Measurements from ENCODE around the gene TAF11L6. TPM values are rescaled to one million over a fixed set of nuclear protein-coding genes. Genes with fewer than 3 reads are reported as not detected.
A peak's percentile ranks its signal among the peaks of the same experiment; 100 is the strongest.
"Not testable (repeated sequence)": the region's sequence is repeated elsewhere in the genome, so short reads cannot be mapped to it uniquely, and the experiment has no call there.

Gene TAF11L6
- polyA plus RNA-seq, 1 of the 3 experiments (the other 2 are of a cell fraction), result not detected

GRCh38 chr5:17482790-17483189 lies 45.7 kb upstream of the TAF11L6 start (continued):
- TF ChIP-seq POLR2AphosphoS5 (IDR thresholded peaks at IDR 0.05; ENCODE audit: low read depth, low read length) (no peak), NFIC (IDR thresholded peaks at IDR 0.05; ENCODE audit: borderline replicate concordance) (no peak), EP300 (IDR thresholded peaks at IDR 0.05; ENCODE audit: borderline replicate concordance in 1 of 2, low read depth in 1 of 2, low read length in 1 of 2) (peak in 1 of 2 experiments; percentile 80; a peak in 1 of 4 replicates)

- H3K9me3 ChIP-seq; H4K20me1 ChIP-seq (ENCODE audit: insufficient read depth); H3K4me3 ChIP-seq (ENCODE audit: low read depth in 2 of 2, low read length in 1 of 2); H3K4me1 ChIP-seq (ENCODE audit: control insufficient read depth in 1 of 2, insufficient read depth in 2 of 2, low read depth in 1 of 2, low read length in 1 of 2); H3K79me2 ChIP-seq (ENCODE audit: insufficient read depth); CTCF ChIA-PET; H3F3A ChIP-seq (replicated peaks; ENCODE audit: insufficient read depth); H3K9me2 ChIP-seq; H3K4me2 ChIP-seq; POLR2A ChIA-PET; H3K36me3 ChIP-seq (replicated peaks in 1 of 2; ENCODE audit: control insufficient read depth in 1 of 2, insufficient read depth in 2 of 2, low read length in 1 of 2); H3K27ac ChIP-seq (ENCODE audit: low read depth in 2 of 2, low read length in 1 of 2); H3K9ac ChIP-seq; H2AFZ ChIP-seq (ENCODE audit: low read depth); H3K27me3 ChIP-seq (ENCODE audit: insufficient read depth); DNase-seq: not testable (repeated sequence)
- WGBS (ENCODE audit: low lambda C conversion rate), result 46% methylated on average over 7 of the region's 10 CpGs
These were observed 41.9 kb upstream of the TAF11L6 start for GRCh38 chr5:17486464-17487173.

DNA sequence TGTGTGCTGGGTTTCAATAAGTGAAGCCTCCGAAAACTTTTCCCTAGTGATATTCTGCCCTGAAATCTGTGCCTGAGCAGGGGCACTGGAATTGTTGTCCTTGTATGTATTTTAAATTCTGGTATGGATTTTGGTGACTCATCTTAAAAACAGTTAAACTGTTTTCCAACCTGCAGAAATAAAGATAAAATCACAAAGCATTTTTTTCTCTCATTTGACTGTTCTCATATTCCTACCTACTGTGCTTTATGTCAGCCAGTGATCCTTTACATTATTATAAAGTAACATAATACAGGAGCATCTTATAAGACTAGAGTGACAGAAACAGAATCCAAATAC lies 41.3 kb upstream of the TAF11L6 start:
- H3K4me1 ChIP-seq (ENCODE audit: control insufficient read depth in 1 of 2, insufficient read depth in 2 of 2, low read depth in 1 of 2, low read length in 1 of 2), result peaks cover 0 to 3% of the 10 kb centered on the region in 2 experiments; a peak in 2 of 4 replicates
- no peak overlapping the region for H3K4me2 ChIP-seq
- H3K79me2 ChIP-seq (ENCODE audit: insufficient read depth), result no peaks in the 10 kb centered on the region
- no peak overlapping the region for H2AFZ ChIP-seq (ENCODE audit: low read depth)
- H3K27ac ChIP-seq (ENCODE audit: low read depth in 2 of 2, low read length in 1 of 2), result no peak overlapping the region
- no peaks in the 10 kb centered on the region for H3F3A ChIP-seq (replicated peaks; ENCODE audit: insufficient read depth)
- no peaks in the 10 kb centered on the region for H4K20me1 ChIP-seq (ENCODE audit: insufficient read depth)
- 71% methylated on average over 1 of the region's 1 CpG for WGBS (ENCODE audit: low lambda C conversion rate)
- H3K9me3 ChIP-seq, result no peaks in the 10 kb centered on the region
- no peak overlapping the region for H3K9ac ChIP-seq
- POLR2A ChIA-PET, result no interaction called here
- H3K4me3 ChIP-seq (ENCODE audit: low read depth in 2 of 2, low read length in 1 of 2), result no peak overlapping the region
- no peaks in the 10 kb centered on the region for H3K9me2 ChIP-seq
- H3K36me3 ChIP-seq (replicated peaks in 1 of 2; ENCODE audit: control insufficient read depth in 1 of 2, insufficient read depth in 2 of 2, low read length in 1 of 2), result no peaks in the 10 kb centered on the region
- CTCF ChIA-PET, result no interaction called here
- DNase-seq, result no peak
- no peaks in the 10 kb centered on the region for H3K27me3 ChIP-seq (ENCODE audit: insufficient read depth)
- no peak for TF ChIP-seq MAX (IDR thresholded peaks at IDR 0.05; ENCODE audit: low read depth)
- no peak for TF ChIP-seq SIN3A (IDR thresholded peaks at IDR 0.05; ENCODE audit: borderline replicate concordance, low read depth, low read length)
- no peak for TF ChIP-seq EZH2phosphoT487 (IDR thresholded peaks at IDR 0.05; ENCODE audit: borderline replicate concordance, low read depth)
- TF ChIP-seq TCF12 (IDR thresholded peaks at IDR 0.05), result no peak
- no peak for TF ChIP-seq RXRA (IDR thresholded peaks at IDR 0.05; ENCODE audit: borderline replicate concordance, low read depth)
- no peak for TF ChIP-seq CHD2 (IDR thresholded peaks at IDR 0.05; ENCODE audit: low read length, partially characterized antibody)
- no peak for TF ChIP-seq REST (IDR thresholded peaks at IDR 0.05; ENCODE audit: low read depth, low read length)
- TF ChIP-seq, protein P1, sequence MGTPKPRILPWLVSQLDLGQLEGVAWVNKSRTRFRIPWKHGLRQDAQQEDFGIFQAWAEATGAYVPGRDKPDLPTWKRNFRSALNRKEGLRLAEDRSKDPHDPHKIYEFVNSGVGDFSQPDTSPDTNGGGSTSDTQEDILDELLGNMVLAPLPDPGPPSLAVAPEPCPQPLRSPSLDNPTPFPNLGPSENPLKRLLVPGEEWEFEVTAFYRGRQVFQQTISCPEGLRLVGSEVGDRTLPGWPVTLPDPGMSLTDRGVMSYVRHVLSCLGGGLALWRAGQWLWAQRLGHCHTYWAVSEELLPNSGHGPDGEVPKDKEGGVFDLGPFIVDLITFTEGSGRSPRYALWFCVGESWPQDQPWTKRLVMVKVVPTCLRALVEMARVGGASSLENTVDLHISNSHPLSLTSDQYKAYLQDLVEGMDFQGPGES (IDR thresholded peaks at IDR 0.05; ENCODE audit: low read depth, low read length), result no peak
- no peak for TF ChIP-seq ELF1 (IDR thresholded peaks at IDR 0.05)
- no peak for TF ChIP-seq FOXJ3 (CRISPR knock-in tag; IDR thresholded peaks at IDR 0.05)
- TF ChIP-seq POLR2AphosphoS5 (IDR thresholded peaks at IDR 0.05; ENCODE audit: low read depth, low read length), result no peak
- no peak for TF ChIP-seq NFIC (IDR thresholded peaks at IDR 0.05; ENCODE audit: borderline replicate concordance)
- TF ChIP-seq FOXM1 (IDR thresholded peaks at IDR 0.05; ENCODE audit: low read depth), result no peak
- no peak for TF ChIP-seq TAF1 (IDR thresholded peaks at IDR 0.05; ENCODE audit: borderline replicate concordance, low read depth, low read length)
- TF ChIP-seq TEAD4 (IDR thresholded peaks at IDR 0.05; ENCODE audit: borderline replicate concordance, insufficient read depth), result no peak
- TF ChIP-seq NRF1 (IDR thresholded peaks at IDR 0.05; ENCODE audit: low read depth, low read length), result no peak
- TF ChIP-seq, protein P2, sequence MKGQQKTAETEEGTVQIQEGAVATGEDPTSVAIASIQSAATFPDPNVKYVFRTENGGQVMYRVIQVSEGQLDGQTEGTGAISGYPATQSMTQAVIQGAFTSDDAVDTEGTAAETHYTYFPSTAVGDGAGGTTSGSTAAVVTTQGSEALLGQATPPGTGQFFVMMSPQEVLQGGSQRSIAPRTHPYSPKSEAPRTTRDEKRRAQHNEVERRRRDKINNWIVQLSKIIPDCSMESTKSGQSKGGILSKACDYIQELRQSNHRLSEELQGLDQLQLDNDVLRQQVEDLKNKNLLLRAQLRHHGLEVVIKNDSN (IDR thresholded peaks at IDR 0.05; ENCODE audit: borderline replicate concordance, low read depth), result no peak
- no peak for TF ChIP-seq EP300 (IDR thresholded peaks at IDR 0.05; ENCODE audit: borderline replicate concordance in 1 of 2, low read depth in 1 of 2, low read length in 1 of 2)
- TF ChIP-seq GATA2 (CRISPR knock-in tag; IDR thresholded peaks at IDR 0.05), result no peak

Measured in SK-N-SH (cell line).